ENCODE data around the gene MINDY2. TPM values are rescaled to one million over a fixed set of nuclear protein-coding genes. Genes with fewer than 3 reads are reported as not detected.
"Not testable (repeated sequence)": the region's sequence is repeated elsewhere in the genome, so short reads cannot be mapped to it uniquely, and the experiment has no call there.

The MINDY2 gene
- total and polyA plus RNA-seq, 10 donors: 2.3 to 24.0 (median 17.7) TPM

DNA sequence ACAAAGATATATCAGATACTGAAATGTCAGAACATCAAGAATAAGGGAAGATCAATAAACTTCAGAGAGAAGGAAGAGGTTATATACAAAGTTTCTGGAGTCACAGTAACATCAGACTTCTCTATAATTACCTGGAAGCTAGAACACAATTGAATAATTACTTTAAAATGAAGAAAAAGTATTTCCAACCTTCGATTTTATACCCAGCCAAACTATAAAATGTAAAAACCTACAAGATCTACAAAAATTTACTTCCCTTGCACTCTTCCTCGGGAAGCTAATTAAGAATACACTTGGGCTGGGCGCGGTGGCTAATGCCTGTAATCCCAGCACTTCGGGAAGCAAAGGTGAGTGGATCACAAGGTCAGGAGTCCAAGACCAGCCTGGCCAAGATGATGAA is 6.6 kb upstream of the MINDY2 start:
- 87 to 98% (median 92%) methylated on average over 5 of the region's 5 CpGs for WGBS, 5 donors
- Histone ChIP-seq H3K9me3 (peaks cover 0 to 20% (median 15%) of the 10 kb centered on the region in 8 donors), H3K4me3 (no peak overlapping the region), H3K27ac (no peak overlapping the region), H3K4me1 (no peaks in the 10 kb centered on the region), H3K27me3 (replicated peaks in 1 of 7) (no peaks in the 10 kb centered on the region), H3K36me3 (no peaks in the 10 kb centered on the region)
- intact Hi-C loops (cut with DNase I; ENCODE audit: low total_unique reads): no loop called here
- DNase-seq: no peak
- TF ChIP-seq POLR2AphosphoS5 (IDR thresholded peaks at IDR 0.05) (no peak), POLR2A (IDR thresholded peaks at IDR 0.05) (no peak)
- TF ChIP-seq, protein P1, sequence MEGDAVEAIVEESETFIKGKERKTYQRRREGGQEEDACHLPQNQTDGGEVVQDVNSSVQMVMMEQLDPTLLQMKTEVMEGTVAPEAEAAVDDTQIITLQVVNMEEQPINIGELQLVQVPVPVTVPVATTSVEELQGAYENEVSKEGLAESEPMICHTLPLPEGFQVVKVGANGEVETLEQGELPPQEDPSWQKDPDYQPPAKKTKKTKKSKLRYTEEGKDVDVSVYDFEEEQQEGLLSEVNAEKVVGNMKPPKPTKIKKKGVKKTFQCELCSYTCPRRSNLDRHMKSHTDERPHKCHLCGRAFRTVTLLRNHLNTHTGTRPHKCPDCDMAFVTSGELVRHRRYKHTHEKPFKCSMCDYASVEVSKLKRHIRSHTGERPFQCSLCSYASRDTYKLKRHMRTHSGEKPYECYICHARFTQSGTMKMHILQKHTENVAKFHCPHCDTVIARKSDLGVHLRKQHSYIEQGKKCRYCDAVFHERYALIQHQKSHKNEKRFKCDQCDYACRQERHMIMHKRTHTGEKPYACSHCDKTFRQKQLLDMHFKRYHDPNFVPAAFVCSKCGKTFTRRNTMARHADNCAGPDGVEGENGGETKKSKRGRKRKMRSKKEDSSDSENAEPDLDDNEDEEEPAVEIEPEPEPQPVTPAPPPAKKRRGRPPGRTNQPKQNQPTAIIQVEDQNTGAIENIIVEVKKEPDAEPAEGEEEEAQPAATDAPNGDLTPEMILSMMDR (IDR thresholded peaks at IDR 0.05 in 8 of 11, conservative IDR thresholded peaks at IDR 0.05 in 3 of 11): no peak

DNA sequence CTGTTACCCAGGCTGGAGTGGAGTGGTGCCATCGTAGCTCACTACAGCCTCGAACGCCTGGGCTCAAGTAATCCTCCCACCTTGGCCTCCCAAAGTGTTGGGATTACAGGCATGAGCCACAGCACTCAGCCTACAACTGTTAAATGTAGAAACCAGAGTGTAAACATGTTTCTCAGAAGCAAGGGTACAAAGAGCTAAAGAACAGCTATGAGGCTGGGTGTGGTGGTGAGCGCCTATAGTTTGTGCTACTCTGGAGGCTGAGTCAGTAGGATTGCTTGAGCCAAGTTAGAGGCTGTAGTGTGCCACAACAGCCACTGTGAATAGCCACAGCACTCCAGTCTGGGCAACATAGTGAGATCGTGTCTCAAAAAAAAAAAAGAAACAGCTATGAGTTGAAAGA is 4.8 kb upstream of the MINDY2 start:
- intact Hi-C loops (cut with DNase I; ENCODE audit: low total_unique reads): no loop called here
- H3K9me3 ChIP-seq: peaks cover 0 to 20% (median 15%) of the 10 kb centered on the region in 8 donors
- H3K4me3 ChIP-seq: no peak overlapping the region
- 93 to 97% (median 95%) methylated on average over 5 of the region's 5 CpGs for WGBS, 5 donors
- H3K36me3 ChIP-seq: no peaks in the 10 kb centered on the region
- TF ChIP-seq, protein P1 (IDR thresholded peaks at IDR 0.05 in 8 of 11, conservative IDR thresholded peaks at IDR 0.05 in 3 of 11): no peak
- no peak for TF ChIP-seq POLR2A (IDR thresholded peaks at IDR 0.05)
- TF ChIP-seq POLR2AphosphoS5 (IDR thresholded peaks at IDR 0.05): no peak
- no peak overlapping the region for H3K27ac ChIP-seq
- H3K4me1 ChIP-seq: peaks cover 5 to 13% (median 10%) of the 10 kb centered on the region in 6 donors
- no peaks in the 10 kb centered on the region for H3K27me3 ChIP-seq (replicated peaks in 1 of 7)
- no peak for DNase-seq

DNA sequence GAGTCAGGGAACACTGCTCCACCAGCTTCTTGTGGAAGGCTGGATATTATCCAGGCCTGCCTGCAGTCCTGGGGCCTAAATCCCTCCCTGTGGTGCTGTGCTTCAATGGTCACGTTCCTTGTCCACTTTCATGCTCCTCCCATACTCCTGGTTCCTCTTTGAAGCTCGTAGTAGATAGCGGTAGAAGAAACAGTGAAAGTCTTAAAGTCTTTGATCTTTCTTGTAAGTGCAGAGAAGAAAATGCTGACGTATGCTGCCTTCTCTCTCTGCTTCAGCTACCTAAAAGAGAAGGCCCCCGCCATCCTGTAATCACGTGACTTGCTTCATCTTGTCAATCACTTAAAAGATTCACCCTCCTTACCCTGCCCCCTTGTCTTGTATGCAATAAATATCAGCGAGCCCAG is 2.5 kb upstream of the MINDY2 start:
- Histone ChIP-seq H3K9me3 (peaks cover 0 to 20% (median 15%) of the 10 kb centered on the region in 8 donors), H3K4me1 (peaks cover 20 to 31% (median 28%) of the 10 kb centered on the region in 6 donors)
- WGBS, 5 donors: 76 to 89% (median 88%) methylated on average over 7 of the region's 7 CpGs
- intact Hi-C loops (cut with DNase I; ENCODE audit: low total_unique reads); H3K36me3 ChIP-seq; H3K27me3 ChIP-seq (replicated peaks in 1 of 7); H3K27ac ChIP-seq; DNase-seq; H3K4me3 ChIP-seq: not testable (repeated sequence)

DNA sequence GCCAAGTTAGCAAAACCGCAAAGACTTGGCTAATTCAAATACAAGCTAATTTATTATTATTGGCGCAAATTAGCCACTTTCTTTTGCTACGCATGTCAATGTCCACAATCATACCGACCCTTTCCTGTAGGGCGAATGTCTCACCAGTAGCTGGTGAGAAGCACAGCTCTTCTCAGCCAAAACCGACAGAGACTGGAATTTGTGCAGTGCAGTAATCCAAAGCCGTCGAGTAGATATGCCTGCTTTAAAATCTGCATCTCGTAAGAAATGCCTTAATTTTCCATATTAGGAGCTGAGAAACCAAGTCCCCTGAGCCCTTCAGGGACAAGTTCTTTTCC is 614 bp upstream of the MINDY2 start:
- Histone ChIP-seq H3K4me1 (peaks cover 32 to 50% (median 45%) of the 10 kb centered on the region in 6 donors), H3K36me3 (no peaks in the 10 kb centered on the region), H3K4me3 (peak overlapping the region; percentile 29 to 99 (median 82)), H3K9me3 (peaks cover 0 to under 1% (median 0%) of the 10 kb centered on the region in 8 donors), H3K27me3 (replicated peaks in 1 of 7) (no peaks in the 10 kb centered on the region), H3K27ac (peak overlapping the region; percentile 74 to 99 (median 97))
- no peak for DNase-seq
- WGBS, 5 donors: 2 to 5% (median 2%) methylated on average over 9 of the region's 9 CpGs
- no peak for TF ChIP-seq POLR2AphosphoS5 (IDR thresholded peaks at IDR 0.05)
- TF ChIP-seq POLR2A (IDR thresholded peaks at IDR 0.05): no peak
- TF ChIP-seq, protein P1 (IDR thresholded peaks at IDR 0.05 in 8 of 11, conservative IDR thresholded peaks at IDR 0.05 in 3 of 11): peak in 4 of 11 experiments; percentile 5 to 14 (median 7)
- intact Hi-C loops (cut with DNase I; ENCODE audit: low total_unique reads): loop anchor here (10.0 kb wide), 1 partner anchor 164 kb away; the partner anchor contains the start of gene SLTM
